Karpas-422 (cell line): ENCODE results near the gene AGPAT4. TPM values are rescaled to one million over a fixed set of nuclear protein-coding genes. Genes with fewer than 3 reads are reported as not detected.
"Not testable (repeated sequence)": the region's sequence is repeated elsewhere in the genome, so short reads cannot be mapped to it uniquely, and the experiment has no call there.

Experiments used
- DNase-seq: peaks from one replicate; pipeline ENCODE4 v3.0.0-alpha.2; 2015
- H2AFZ ChIP-seq: fragments of 200-600 bp; sonication (generic); 2 replicates; pipeline ENCODE4 v1.6.1; 2014; ENCODE audit warnings: antibody characterized with exemption, low read length, mixed read lengths
- H3K27ac ChIP-seq: fragments of 200-600 bp; sonication (generic); 2 replicates; pipeline ENCODE4 v1.5.1; 2014; ENCODE audit warnings: mild to moderate bottlenecking, low read length, moderate library complexity
- H3K27me3 ChIP-seq: fragments of 200-600 bp; sonication (generic); 2 replicates; pipeline ENCODE4 v1.6.1; 2014; ENCODE audit warnings: low read length, mixed read lengths
- H3K36me3 ChIP-seq: fragments of 200-600 bp; sonication (generic); 2 replicates; pipeline ENCODE4 v1.6.1; 2014; ENCODE audit warnings: low read length, mixed read lengths; ENCODE audit not compliant: insufficient read depth
- H3K4me1 ChIP-seq: fragments of 200-600 bp; sonication (generic); 2 replicates; pipeline ENCODE4 v1.6.1; 2014; ENCODE audit warnings: mild to moderate bottlenecking, low read length, mixed read lengths
- H3K4me2 ChIP-seq: fragments of 200-600 bp; sonication (generic); 2 replicates; pipeline ENCODE4 v1.6.1; 2014; ENCODE audit warnings: low read length, low read depth, mild to moderate bottlenecking; ENCODE audit not compliant: poor library complexity, severe bottlenecking
- H3K4me3 ChIP-seq: fragments of 200-600 bp; sonication (generic); 2 replicates; pipeline ENCODE4 v1.5.1; 2014; ENCODE audit warnings: mild to moderate bottlenecking, antibody characterized with exemption, low read length, mixed read lengths
- H3K79me2 ChIP-seq: fragments of 200-600 bp; sonication (generic); 2 replicates; pipeline ENCODE4 v1.6.1; 2014; ENCODE audit warnings: mild to moderate bottlenecking, low read length, mixed read lengths
- H3K9ac ChIP-seq: fragments of 200-600 bp; sonication (generic); 2 replicates; pipeline ENCODE4 v1.6.0; 2014; ENCODE audit warnings: low read length
- H3K9me2 ChIP-seq: fragments of 200-600 bp; sonication (generic), shearing (Covaris generic); replicated peaks from 2 replicates; pipeline ENCODE4 v1.6.0; 2014; ENCODE audit warnings: mild to moderate bottlenecking, low read length, moderate library complexity; ENCODE audit not compliant: insufficient read depth
- H3K9me3 ChIP-seq: fragments of 300-700, 200-600 bp; sonication (generic); 2 replicates; pipeline ENCODE4 v1.6.1; 2014; ENCODE audit warnings: low read length, mixed read lengths
- H4K20me1 ChIP-seq: fragments of 200-600 bp; sonication (generic); 2 replicates; pipeline ENCODE4 v1.6.1; 2014; ENCODE audit warnings: mild to moderate bottlenecking, antibody characterized with exemption, low read length, low read depth; ENCODE audit not compliant: insufficient read depth
- total RNA-seq: library from RNA; depleted of rRNA; stranded (reverse); fragments of >200 nt; shearing (Covaris generic); gene quantifications from 2 replicates; pipeline ENCODE4 v1.2.3, GENCODE V29; 2014; ENCODE audit warnings: low replicate concordance; rRNA removed

AGPAT4 gene
- 2.1 and 6.2 TPM in 2 replicates for total RNA-seq

DNA sequence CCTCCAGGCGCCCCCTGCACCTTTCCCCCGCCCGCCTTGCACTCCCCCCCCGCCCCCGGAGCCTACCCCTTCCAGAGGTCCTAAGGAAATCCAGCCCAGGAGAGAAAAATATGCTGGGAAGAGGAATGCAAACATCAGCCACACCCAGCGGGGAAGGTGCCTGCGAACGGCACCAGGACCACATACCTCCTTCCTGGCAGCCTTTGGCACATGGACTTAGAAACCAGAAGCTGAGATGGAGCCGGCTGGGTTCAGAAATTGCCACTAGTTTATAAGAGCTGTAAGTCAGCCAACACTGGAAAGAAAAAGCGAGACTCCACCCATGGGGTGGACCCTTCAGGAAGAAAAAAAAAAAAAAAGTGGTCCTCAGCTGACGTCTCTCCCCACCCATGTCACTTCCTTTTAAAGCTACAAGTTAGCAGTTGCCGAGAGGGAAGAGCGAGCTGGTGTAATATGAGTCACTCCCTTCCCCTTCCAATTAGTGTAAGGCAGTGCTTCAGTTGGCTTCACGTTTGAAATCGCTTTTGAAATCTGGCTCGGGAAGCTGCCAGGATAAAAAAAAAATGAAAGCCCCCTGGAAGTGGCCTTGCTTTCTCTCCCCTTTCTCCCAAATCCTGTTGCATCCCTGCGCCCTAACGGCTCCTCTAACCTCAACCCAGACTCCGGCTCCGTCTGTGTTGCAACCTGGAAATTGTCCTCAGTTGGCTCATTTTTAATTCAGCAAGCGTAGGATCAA, at the start of gene AGPAT4:
AGPAT4 (minus strand) TSS at position 310 of the 736 bp plus-strand sequence. CDS start 41,848 bp downstream, outside the sequence.
- Histone ChIP-seq H3K9ac (peak within 1 kb of the TSS; percentile 58), H3K79me2 (no peaks in the 10 kb centered on the region), H3K36me3 (no peaks in the 10 kb centered on the region), H3K4me3 (peak within 1 kb of the TSS; percentile 63), H3K27me3 (no peaks in the 10 kb centered on the region), H3K4me2 (peak within 1 kb of the TSS; percentile 74), H3K9me3 (no peaks in the 10 kb centered on the region), H3K27ac (no peak within 1 kb of the TSS), H2AFZ (peak within 1 kb of the TSS; percentile 74), H4K20me1 (no peaks in the 10 kb centered on the region), H3K9me2 (no peaks in the 10 kb centered on the region), H3K4me1 (peaks cover 11% of the 10 kb centered on the region)
- peak; percentile 92 for DNase-seq

- no peak overlapping the region for H3K4me2 ChIP-seq
- no peaks in the 10 kb centered on the region for H4K20me1 ChIP-seq
- no peaks in the 10 kb centered on the region for H3K9me3 ChIP-seq
- H2AFZ ChIP-seq = no peak overlapping the region
- no peaks in the 10 kb centered on the region for H3K36me3 ChIP-seq
- no peak overlapping the region for H3K4me3 ChIP-seq
- no peaks in the 10 kb centered on the region for H3K9me2 ChIP-seq
- no peaks in the 10 kb centered on the region for H3K79me2 ChIP-seq
- H3K27ac ChIP-seq = no peak overlapping the region
- no peaks in the 10 kb centered on the region for H3K4me1 ChIP-seq
- DNase-seq = no peak
- H3K27me3 ChIP-seq = no peaks in the 10 kb centered on the region
- H3K9ac ChIP-seq = no peak overlapping the region
Measured at GRCh38 chr6:161319231-161319630, 45.4 kb upstream of the AGPAT4 start.

GRCh38 chr6:161318456-161318855, 44.6 kb upstream of the AGPAT4 start:
- Histone ChIP-seq H3K4me3 (no peak overlapping the region), H3K4me1 (no peaks in the 10 kb centered on the region), H3K79me2 (no peaks in the 10 kb centered on the region), H3K27me3 (no peaks in the 10 kb centered on the region), H4K20me1 (no peaks in the 10 kb centered on the region), H3K36me3 (no peaks in the 10 kb centered on the region), H3K4me2 (no peak overlapping the region), H3K27ac (no peak overlapping the region), H3K9me2 (no peaks in the 10 kb centered on the region), H2AFZ (no peak overlapping the region), H3K9ac (no peak overlapping the region), H3K9me3 (no peaks in the 10 kb centered on the region)
- DNase-seq = no peak

DNA sequence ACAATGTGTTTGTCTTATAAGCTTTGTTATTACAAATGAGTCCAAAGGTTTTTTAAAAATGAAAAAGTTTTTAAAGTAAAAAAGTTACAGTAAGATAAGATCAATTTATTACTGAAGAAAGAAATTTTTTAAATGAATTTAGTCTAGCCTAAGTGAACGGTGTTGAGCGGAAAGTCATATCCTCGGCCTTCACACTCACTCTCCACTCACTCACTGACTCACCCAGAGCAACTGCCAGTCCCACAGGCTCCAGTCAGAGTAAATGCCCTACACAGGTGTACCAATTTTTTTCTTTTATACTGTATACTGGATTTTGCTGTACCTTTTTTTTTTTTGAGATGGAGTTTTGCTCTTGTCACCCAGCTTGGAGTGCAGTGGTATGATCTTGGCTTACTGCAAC, 42.7 kb upstream of the AGPAT4 start:
- Histone ChIP-seq H3K9me3 (no peaks in the 10 kb centered on the region), H3K36me3 (no peaks in the 10 kb centered on the region), H3K4me3 (no peak overlapping the region), H2AFZ (no peak overlapping the region), H3K27ac (no peak overlapping the region), H3K79me2 (no peaks in the 10 kb centered on the region), H4K20me1 (no peaks in the 10 kb centered on the region), H3K27me3 (no peaks in the 10 kb centered on the region), H3K4me2 (no peak overlapping the region), H3K4me1 (no peaks in the 10 kb centered on the region), H3K9ac (no peak overlapping the region), H3K9me2 (no peaks in the 10 kb centered on the region)
- no peak for DNase-seq

DNA sequence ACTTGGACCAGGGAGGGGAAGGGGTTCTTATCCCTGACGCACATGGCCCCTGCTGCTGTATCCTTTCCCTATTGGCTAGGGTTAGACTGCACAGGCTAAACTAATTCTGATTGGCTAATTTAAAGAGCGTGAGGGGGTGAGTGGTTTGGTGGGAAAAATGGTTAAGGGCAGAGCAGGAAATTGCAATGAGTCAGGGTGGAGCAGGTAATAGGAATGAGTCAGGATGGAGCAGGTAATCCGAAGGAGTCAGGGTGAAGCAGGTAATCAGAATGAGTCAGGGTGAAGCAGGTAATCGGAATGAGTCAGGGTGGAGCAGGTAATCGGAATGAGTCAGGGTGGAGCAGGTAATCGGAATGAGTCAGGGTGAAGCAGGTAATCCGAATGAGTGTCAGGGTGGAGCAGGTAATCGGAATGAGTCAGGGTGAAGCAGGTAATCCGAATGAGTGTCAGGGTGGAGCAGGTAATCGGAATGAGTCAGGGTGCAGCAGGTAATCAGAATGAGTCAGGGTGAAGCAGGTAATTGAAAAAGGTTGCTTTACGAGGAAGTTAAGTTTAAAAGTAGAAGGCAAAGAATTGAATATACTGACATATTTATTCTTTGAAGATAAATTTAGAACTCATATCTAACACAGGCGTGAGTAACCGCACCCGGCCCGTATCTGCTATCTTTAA, 41.5 kb upstream of the AGPAT4 start:
- not testable (repeated sequence) for H2AFZ ChIP-seq

DNA sequence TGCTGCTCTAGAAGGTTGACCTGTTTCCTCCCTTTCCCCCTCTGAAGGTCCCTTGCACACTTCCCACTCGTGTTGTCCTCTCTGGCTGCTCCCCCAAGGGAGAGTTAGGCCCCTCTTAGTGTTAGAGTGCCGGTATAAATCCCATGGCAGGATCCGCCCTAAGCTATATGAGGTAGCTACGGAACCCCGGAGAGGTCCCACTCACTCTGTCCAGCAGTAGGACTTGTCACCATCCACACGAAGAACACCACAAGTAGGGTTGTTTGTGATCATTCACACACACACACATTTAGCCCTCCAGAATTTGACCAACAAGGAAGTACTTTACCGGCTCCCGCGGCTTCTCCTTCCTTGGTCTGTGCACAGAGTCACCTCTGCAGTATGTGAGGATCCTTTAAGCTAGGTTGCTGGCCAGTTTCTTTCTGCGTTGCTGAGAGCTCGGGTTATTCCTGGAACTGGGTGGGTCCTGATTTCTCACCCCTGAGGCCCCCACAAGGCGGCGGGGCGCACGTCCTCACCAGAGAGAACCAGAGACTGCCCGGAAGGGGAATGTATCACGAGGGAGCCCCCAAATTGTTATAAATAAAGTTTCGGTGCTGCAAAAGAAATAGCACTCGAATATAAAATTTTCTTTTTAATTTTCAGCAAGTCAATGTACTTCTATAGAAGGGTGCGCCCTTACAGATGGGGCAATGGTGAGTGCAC, 40.8 kb upstream of the AGPAT4 start:
- H3K27me3 ChIP-seq, H2AFZ ChIP-seq, H3K79me2 ChIP-seq, H3K4me3 ChIP-seq, H3K4me1 ChIP-seq, DNase-seq, H3K9me3 ChIP-seq, H3K36me3 ChIP-seq, H3K27ac ChIP-seq, H4K20me1 ChIP-seq, H3K4me2 ChIP-seq, H3K9me2 ChIP-seq, H3K9ac ChIP-seq: not testable (repeated sequence)

More for the DNA sequence above, 41.5 kb upstream of the AGPAT4 start:
- not testable (repeated sequence) for H3K9me3 ChIP-seq, H3K36me3 ChIP-seq, H4K20me1 ChIP-seq, DNase-seq, H3K4me3 ChIP-seq, H3K79me2 ChIP-seq, H3K27me3 ChIP-seq, H3K9ac ChIP-seq, H3K4me2 ChIP-seq, H3K4me1 ChIP-seq, H3K9me2 ChIP-seq, H3K27ac ChIP-seq

GRCh38 chr6:161313940-161314509, 40.2 kb upstream of the AGPAT4 start:
- Histone ChIP-seq H3K36me3 (no peaks in the 10 kb centered on the region), H2AFZ (no peak overlapping the region), H3K9me3 (no peaks in the 10 kb centered on the region), H3K4me1 (no peaks in the 10 kb centered on the region), H3K79me2 (no peaks in the 10 kb centered on the region), H3K4me3 (no peak overlapping the region), H3K27ac (no peak overlapping the region), H3K9me2 (no peaks in the 10 kb centered on the region), H3K4me2 (no peak overlapping the region), H3K27me3 (no peaks in the 10 kb centered on the region), H3K9ac (no peak overlapping the region), H4K20me1 (no peaks in the 10 kb centered on the region)
- no peak for DNase-seq

- not testable (repeated sequence) for H3K4me1 ChIP-seq, DNase-seq, H4K20me1 ChIP-seq, H3K27me3 ChIP-seq, H3K27ac ChIP-seq, H3K9me3 ChIP-seq, H3K9me2 ChIP-seq, H3K9ac ChIP-seq, H3K36me3 ChIP-seq, H3K4me2 ChIP-seq, H2AFZ ChIP-seq, H3K4me3 ChIP-seq, H3K79me2 ChIP-seq
Measured at GRCh38 chr6:161313475-161313874, 39.6 kb upstream of the AGPAT4 start.
